HUES48 (cell line): Measurements from ENCODE around the gene HTRA1.

Experiments
- H3K27ac ChIP-seq: one replicate; pipeline ENCODE4 v1.7.0; 2013; ENCODE audit warnings: low read depth, low read length, inconsistent platforms
- H3K27me3 ChIP-seq: 2 replicates; pipeline ENCODE4 v1.6.1; 2013; ENCODE audit warnings: mild to moderate bottlenecking, low read length; ENCODE audit not compliant: control insufficient read depth, insufficient read depth
- H3K36me3 ChIP-seq: 2 replicates; pipeline ENCODE4 v1.6.1; 2013; ENCODE audit warnings: low read length; ENCODE audit not compliant: control insufficient read depth, insufficient read depth
- H3K4me1 ChIP-seq: 2 replicates; pipeline ENCODE4 v1.6.1; 2013; ENCODE audit warnings: mild to moderate bottlenecking, low read length; ENCODE audit not compliant: control insufficient read depth, insufficient read depth
- H3K4me3 ChIP-seq: 2 replicates; pipeline ENCODE4 v1.5.1; 2013; ENCODE audit warnings: mild to moderate bottlenecking, low read depth, low read length
- H3K9ac ChIP-seq: 2 replicates; pipeline ENCODE4 v1.6.1; 2013; ENCODE audit warnings: mild to moderate bottlenecking, low read depth, low read length, moderate library complexity
- H3K9me3 ChIP-seq: 2 replicates; pipeline ENCODE4 v1.6.1; 2013; ENCODE audit warnings: low read length; ENCODE audit not compliant: control insufficient read depth, insufficient read depth

HTRA1 gene

DNA sequence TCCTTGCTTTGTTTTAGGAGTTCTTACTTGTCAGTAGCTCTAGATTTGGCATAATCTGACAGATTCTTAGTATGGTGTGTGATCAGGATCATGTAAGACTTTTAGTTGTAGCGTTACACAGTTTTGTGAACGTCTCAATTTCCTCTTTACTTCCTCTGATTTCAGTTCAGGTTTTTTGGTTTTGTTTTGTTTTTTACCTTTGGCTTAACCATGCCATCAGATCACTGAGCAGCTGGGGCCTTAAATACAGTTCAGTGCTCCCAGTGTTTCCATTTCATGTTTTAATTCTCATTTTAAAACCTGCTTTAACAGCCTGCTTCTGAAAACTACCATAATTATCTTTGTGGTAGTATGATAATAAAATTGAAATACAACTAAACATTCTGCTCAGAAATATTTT is 34.1 kb upstream of the HTRA1 start:
- Histone ChIP-seq H3K27me3 (no peaks in the 10 kb centered on the region), H3K36me3 (peaks cover 63% of the 10 kb centered on the region), H3K4me3 (no peak overlapping the region), H3K9ac (no peak overlapping the region), H3K4me1 (no peaks in the 10 kb centered on the region), H3K9me3 (no peaks in the 10 kb centered on the region), H3K27ac (no peak overlapping the region)

DNA sequence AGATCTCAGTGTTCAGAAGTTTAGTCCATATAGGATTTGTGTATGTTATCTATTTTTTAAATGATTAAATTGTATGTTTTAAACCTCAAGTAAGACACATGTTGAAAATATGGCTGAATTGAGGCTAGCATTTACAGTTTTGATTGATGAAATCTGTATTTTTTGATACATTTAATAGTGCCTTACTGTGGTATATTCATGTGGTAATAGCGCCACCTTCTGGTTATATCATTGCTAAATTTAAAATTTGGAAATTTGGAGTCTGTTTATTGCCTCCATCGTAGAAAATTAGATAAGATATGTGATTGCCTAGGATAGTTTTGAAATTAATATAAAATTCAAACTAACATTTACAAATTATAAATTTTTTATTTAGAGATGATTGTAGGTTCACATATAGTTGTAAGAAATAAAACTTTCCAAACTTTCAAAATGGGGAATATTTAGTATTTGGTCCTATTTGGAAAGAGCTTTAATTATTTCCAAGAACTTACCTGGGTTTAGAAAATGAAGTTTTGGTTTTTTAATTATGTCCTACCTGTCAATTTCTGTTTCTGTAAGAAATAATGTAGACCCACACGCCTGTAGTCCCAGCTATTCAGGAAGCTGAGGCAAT is 26.0 kb upstream of the HTRA1 start:
- H3K27ac ChIP-seq: no peak overlapping the region
- no peak overlapping the region for H3K9ac ChIP-seq
- no peak overlapping the region for H3K4me3 ChIP-seq
- H3K9me3 ChIP-seq: no peaks in the 10 kb centered on the region
- no peaks in the 10 kb centered on the region for H3K4me1 ChIP-seq
- H3K36me3 ChIP-seq: peaks cover 16% of the 10 kb centered on the region
- no peaks in the 10 kb centered on the region for H3K27me3 ChIP-seq

DNA sequence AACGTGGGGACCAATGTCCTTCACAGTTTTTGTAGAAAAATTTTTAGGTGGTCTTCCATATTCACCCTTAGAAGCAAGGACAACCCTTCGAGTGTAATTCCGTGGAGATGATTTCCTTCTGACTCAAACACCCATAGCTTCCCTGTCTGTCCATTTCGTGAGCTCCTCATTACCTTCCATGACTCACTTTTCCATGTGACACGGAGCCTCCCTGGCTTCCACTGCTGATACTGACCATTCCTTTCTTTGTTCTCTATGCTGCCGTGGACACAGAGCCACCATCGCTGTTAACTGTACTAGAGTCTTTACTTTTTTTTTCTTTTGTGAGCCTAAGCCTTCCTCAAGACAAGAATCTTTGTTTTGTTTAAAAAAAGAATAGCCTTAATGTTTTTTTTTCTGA is 19.4 kb upstream of the HTRA1 start:
- Histone ChIP-seq H3K27me3 (no peaks in the 10 kb centered on the region), H3K36me3 (no peaks in the 10 kb centered on the region), H3K27ac (no peak overlapping the region), H3K4me3 (no peak overlapping the region), H3K4me1 (no peaks in the 10 kb centered on the region), H3K9me3 (peaks cover 4% of the 10 kb centered on the region), H3K9ac (no peak overlapping the region)

DNA sequence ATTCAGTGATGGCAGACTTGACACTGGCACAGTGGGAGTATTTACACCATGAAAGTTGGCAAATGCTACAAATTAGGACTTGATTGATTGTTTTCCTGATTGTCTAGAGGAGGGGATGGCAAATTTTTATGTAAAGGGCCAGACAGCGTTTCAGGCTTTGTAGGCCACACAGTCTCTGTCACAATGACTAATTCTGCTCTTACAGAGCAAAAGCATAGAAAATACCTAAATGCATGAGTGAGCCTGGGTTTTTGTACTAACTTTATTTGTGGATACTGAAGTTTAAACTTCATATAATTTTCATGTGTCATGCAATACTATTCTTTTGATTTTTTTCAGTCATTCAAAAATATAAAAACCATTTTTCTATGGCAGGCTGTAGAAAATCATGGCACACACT is 15.9 kb upstream of the HTRA1 start:
- no peak overlapping the region for H3K9ac ChIP-seq
- H3K27ac ChIP-seq: no peak overlapping the region
- H3K27me3 ChIP-seq: no peaks in the 10 kb centered on the region
- no peaks in the 10 kb centered on the region for H3K36me3 ChIP-seq
- peaks cover 4% of the 10 kb centered on the region for H3K9me3 ChIP-seq
- no peaks in the 10 kb centered on the region for H3K4me1 ChIP-seq
- H3K4me3 ChIP-seq: no peak overlapping the region

DNA sequence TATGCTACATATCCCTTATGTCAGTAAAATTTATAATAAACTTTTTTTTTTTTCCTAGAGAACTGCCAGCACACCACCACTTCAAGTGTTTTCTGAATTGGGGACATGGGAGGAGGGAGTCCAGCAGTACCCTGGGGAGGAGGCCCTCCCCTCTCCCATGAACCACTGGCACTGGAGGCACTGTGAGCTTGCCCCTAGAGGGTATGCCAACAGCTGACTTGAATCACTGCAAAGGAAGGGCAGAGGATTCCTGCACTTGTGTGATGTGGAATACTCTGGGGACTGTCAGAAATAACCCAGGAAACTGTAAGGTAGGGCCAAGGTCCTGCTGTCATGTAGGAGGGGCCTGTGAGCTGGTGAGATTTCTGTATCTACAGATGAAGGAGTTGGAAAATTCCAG is 15.4 kb upstream of the HTRA1 start:
- Histone ChIP-seq H3K4me1 (no peaks in the 10 kb centered on the region), H3K27me3 (no peaks in the 10 kb centered on the region), H3K9ac (no peak overlapping the region), H3K36me3 (no peaks in the 10 kb centered on the region), H3K9me3 (peaks cover 4% of the 10 kb centered on the region), H3K4me3 (no peak overlapping the region), H3K27ac (no peak overlapping the region)

DNA sequence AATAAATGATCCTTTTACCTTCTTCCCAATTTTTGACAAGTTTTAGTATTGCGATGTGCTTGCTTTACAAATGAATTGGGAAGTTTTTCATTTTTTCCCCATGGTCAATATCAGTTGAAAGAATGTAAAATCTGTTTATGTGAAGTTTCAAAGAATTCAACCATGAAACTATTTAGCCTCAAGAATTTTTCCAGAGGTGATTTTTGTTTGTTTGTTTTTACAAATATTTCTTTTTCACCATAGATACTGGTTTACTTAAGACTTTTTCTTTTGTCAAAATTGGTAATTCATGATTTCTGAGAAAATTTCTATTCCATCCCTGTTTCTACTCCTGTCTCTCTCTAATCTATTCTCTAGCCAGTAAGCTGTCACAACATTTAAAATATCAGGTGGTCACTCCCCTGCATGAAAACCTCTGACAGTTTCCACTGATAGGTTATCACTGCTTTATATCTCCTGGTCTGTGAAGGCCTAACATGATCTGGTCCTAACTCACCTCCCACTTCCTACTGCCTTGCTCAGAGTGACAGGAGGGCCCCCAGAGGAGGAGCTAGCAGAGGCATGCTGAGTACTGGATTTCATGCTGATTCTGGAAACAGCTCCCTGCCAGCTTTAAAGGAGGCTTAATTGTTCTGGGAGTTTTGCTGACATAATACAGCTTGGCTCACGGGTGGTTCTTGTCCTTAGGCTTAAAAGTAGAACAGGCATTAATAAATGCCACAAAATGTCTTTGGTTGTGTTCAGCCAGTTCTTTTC is 14.5 kb upstream of the HTRA1 start:
- no peak overlapping the region for H3K27ac ChIP-seq
- no peak overlapping the region for H3K9ac ChIP-seq
- no peaks in the 10 kb centered on the region for H3K4me1 ChIP-seq
- H3K9me3 ChIP-seq: peaks cover 4% of the 10 kb centered on the region
- no peak overlapping the region for H3K4me3 ChIP-seq
- no peaks in the 10 kb centered on the region for H3K27me3 ChIP-seq
- H3K36me3 ChIP-seq: no peaks in the 10 kb centered on the region

DNA sequence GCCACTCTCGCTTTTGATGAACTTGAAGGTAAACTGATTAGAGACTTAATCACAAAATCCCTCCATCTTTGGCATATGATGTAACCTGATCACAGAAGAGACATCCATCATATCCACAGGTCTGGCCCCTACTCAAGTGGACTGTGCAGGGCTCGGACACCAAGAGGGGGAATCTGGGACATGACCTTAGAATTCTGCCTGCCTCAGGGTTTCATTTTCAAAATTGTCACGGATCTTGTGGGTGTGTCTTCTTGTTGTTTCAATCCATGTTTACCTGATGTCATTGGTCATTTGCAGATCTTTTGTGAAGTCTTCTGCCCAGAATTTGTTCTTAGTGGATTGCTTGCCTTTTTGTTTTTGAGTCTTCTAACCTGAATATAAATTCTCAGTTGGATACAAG is 12.8 kb upstream of the HTRA1 start:
- no peaks in the 10 kb centered on the region for H3K36me3 ChIP-seq
- no peak overlapping the region for H3K27ac ChIP-seq
- no peaks in the 10 kb centered on the region for H3K4me1 ChIP-seq
- peaks cover 4% of the 10 kb centered on the region for H3K9me3 ChIP-seq
- H3K9ac ChIP-seq: no peak overlapping the region
- H3K4me3 ChIP-seq: no peak overlapping the region
- no peaks in the 10 kb centered on the region for H3K27me3 ChIP-seq

DNA sequence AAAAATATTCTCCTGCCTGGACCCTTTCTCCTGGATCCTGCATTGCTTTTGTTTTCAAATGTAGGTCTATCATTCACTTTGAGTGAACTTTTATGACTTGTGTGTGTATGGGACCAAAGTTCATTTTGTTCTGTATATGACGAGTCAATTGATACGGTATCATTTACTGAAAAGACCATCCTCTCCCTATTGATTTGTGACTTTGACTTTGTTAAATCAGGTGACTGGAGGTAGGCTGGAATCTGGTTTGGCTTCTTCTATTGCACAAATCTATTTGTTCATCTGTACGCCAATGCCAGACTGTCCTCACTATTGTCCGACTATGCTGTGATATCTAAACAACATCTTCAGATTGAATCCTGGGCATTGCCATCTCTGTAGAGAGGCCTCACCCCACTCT is 12.2 kb upstream of the HTRA1 start:
- Histone ChIP-seq H3K4me1 (no peaks in the 10 kb centered on the region), H3K9me3 (peaks cover 4% of the 10 kb centered on the region), H3K27me3 (no peaks in the 10 kb centered on the region), H3K36me3 (no peaks in the 10 kb centered on the region), H3K4me3 (no peak overlapping the region), H3K9ac (no peak overlapping the region), H3K27ac (no peak overlapping the region)

DNA sequence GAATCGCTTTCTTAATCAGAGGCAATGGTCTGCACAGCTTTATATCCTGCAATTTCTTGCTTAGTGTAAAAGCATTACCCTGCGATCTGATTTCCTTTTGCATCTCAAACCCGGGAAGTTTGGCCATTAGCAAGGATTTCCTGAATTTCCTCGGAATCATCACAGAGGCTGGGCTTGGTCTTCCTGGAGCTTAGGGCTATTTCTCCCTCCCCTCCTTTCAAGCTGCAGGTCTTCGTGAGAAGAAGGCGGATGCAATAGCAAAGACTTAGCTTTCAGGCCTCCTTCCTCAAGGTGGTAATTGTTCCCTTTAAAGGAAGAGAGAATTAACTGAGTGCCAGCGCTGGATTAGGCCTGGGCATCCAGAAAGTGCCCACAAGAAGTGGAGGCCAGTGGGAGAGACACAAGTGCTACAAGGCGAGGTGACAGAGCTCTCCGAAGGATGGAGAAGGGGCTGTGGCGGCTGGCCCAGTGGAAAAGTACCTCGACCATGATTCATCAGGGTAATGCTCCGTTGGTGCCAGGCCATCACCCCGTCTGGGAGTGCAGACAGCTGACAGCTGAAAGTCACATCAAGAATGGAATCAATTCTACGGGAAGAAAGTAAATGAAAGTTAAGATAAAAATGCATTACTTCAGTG is 10.9 kb upstream of the HTRA1 start:
- no peak overlapping the region for H3K4me3 ChIP-seq
- no peaks in the 10 kb centered on the region for H3K27me3 ChIP-seq
- 0 out of 2 replicates have a peak, but pooled peaks cover 3% of the 10 kb centered on the region for H3K4me1 ChIP-seq
- no peaks in the 10 kb centered on the region for H3K36me3 ChIP-seq
- H3K9me3 ChIP-seq: peaks cover 4% of the 10 kb centered on the region
- no peak overlapping the region for H3K9ac ChIP-seq
- H3K27ac ChIP-seq: no peak overlapping the region

DNA sequence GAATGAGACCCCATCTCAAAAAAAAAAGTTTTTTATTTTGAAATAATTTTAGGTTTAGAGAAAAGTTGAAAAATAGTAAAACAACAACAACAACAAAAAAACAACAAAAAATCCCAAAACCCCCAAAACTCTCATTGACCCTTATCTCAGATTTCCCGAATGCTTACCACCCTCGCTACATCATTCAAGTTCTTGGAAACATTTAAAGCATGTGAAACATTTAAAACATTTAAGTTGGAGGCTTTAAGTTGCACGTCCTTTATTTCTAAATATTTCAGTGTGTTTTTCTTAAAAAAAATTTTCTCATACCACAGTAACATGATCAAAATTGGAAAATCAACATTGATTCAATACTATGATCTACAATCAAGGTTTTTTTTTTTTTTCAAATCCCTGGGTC is 7.3 kb upstream of the HTRA1 start:
- Histone ChIP-seq H3K4me1 (peaks cover 4% of the 10 kb centered on the region; the same call in 1 of the 2 replicates), H3K9ac (no peak overlapping the region), H3K36me3 (no peaks in the 10 kb centered on the region), H3K27me3 (peaks cover 9% of the 10 kb centered on the region), H3K27ac (no peak overlapping the region), H3K4me3 (no peak overlapping the region), H3K9me3 (no peaks in the 10 kb centered on the region)

DNA sequence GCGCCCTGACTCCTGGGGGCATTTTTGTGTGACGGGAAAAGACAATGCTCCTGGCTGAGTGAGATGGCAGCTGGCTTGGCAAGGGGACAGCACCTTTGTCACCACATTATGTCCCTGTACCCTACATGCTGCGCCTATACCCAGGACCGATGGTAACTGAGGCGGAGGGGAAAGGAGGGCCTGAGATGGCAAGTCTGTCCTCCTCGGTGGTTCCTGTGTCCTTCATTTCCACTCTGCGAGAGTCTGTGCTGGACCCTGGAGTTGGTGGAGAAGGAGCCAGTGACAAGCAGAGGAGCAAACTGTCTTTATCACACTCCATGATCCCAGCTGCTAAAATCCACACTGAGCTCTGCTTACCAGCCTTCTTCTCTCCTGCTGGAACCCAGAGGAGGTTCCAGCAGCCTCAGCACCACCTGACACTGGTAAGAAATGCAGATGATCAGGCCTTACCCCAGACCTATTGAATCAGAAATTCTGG is 6.7 kb upstream of the HTRA1 start, which contains the start of gene ARMS2:
Gene ARMS2, plus strand, starts transcription at position 51 of the 478 bp plus-strand sequence. Its CDS starts 75 bp downstream, at position 126.
- H3K27ac ChIP-seq: no peak within 1 kb of the TSS
- H3K9me3 ChIP-seq: no peaks in the 10 kb centered on the region
- no peaks in the 10 kb centered on the region for H3K36me3 ChIP-seq
- H3K4me1 ChIP-seq: peaks cover 9% of the 10 kb centered on the region
- peaks cover 15% of the 10 kb centered on the region for H3K27me3 ChIP-seq
- H3K9ac ChIP-seq: no peak within 1 kb of the TSS
- H3K4me3 ChIP-seq: no peak within 1 kb of the TSS
